Thyroid gland (tissue), 4 donors: ENCODE measurements around the gene ALG12. TPM values are rescaled to one million over a fixed set of nuclear protein-coding genes. Genes with fewer than 3 reads are reported as not detected.

Experiments used
- DNase-seq, 2 donors: peaks; one replicate each; pipeline ENCODE4 v3.0.0-alpha.2; 2019
- H3K27ac ChIP-seq, 3 donors: fragments of 200-600 bp; sonication (generic); 1 replicate in 2 of 3; 2 replicates in 1 of 3; pipeline ENCODE4 v1.5.1; 2016 to 2019; ENCODE audit warnings: mild to moderate bottlenecking in 1 of 3, moderate library complexity in 1 of 3
- H3K27me3 ChIP-seq: fragments of 200-600 bp; sonication (generic); one replicate; pipeline ENCODE4 v1.5.1; 2019
- H3K36me3 ChIP-seq, 2 donors: fragments of 200-600 bp; sonication (generic); one replicate each; pipeline ENCODE4 v1.5.1; 2016 to 2019
- H3K4me1 ChIP-seq, 2 donors: fragments of 200-600 bp; sonication (generic); one replicate each; pipeline ENCODE4 v1.5.1; 2017 to 2019
- H3K4me3 ChIP-seq, 3 donors: fragments of 200-600 bp; sonication (generic); replicated peaks in 1 of 3; 1 replicate in 2 of 3; 2 replicates in 1 of 3; pipeline ENCODE4 v1.5.1; 2016; ENCODE audit warnings: mild to moderate bottlenecking in 1 of 3
- H3K9me3 ChIP-seq: fragments of 200-600 bp; sonication (generic); one replicate; pipeline ENCODE4 v1.5.1; 2017
- POLR2A ChIP-seq, 2 donors: fragments of 450-650 bp; IDR thresholded peaks; one replicate each; pipeline ENCODE4 v1.6.1; 2017; ENCODE audit warnings: antibody characterized with exemption in 2 of 2, mild to moderate bottlenecking in 2 of 2, moderate library complexity in 1 of 2
- WGBS, 2 donors: methylation state at CpG; one replicate each; pipeline ENCODE4 v1.1.5; 2017; 5-methylcytosine and 5-hydroxymethylcytosine counted together
- intact Hi-C: fragments of 100-400 bp; cut with DNase I; formaldehyde crosslinking; loops from one replicate; pipeline ENCODE4 v1.15.1; 2023
- total RNA-seq, 4 donors: library from RNA; depleted of rRNA; stranded (reverse); fragments of >200 nt; gene quantifications; one replicate each; pipeline ENCODE4 v1.2.3, GENCODE V29; 2016
- TF ChIP-seq, protein P1 (sequence below), 6 experiments: fragments of 200-600 bp in 3 of 6; fragments of 450-650 bp in 3 of 6; sonication (generic) in 3 of 6; IDR thresholded peaks; one replicate each; pipeline ENCODE4 v1.5.1; 2016 to 2019; ENCODE audit warnings: antibody characterized with exemption in 6 of 6, mild to moderate bottlenecking in 2 of 6, inconsistent platforms in 1 of 6, moderate library complexity in 1 of 6

Gene ALG12
- total RNA-seq, 4 donors from 2014 or later: 25.5 to 60.5 (median 52.2) TPM

DNA sequence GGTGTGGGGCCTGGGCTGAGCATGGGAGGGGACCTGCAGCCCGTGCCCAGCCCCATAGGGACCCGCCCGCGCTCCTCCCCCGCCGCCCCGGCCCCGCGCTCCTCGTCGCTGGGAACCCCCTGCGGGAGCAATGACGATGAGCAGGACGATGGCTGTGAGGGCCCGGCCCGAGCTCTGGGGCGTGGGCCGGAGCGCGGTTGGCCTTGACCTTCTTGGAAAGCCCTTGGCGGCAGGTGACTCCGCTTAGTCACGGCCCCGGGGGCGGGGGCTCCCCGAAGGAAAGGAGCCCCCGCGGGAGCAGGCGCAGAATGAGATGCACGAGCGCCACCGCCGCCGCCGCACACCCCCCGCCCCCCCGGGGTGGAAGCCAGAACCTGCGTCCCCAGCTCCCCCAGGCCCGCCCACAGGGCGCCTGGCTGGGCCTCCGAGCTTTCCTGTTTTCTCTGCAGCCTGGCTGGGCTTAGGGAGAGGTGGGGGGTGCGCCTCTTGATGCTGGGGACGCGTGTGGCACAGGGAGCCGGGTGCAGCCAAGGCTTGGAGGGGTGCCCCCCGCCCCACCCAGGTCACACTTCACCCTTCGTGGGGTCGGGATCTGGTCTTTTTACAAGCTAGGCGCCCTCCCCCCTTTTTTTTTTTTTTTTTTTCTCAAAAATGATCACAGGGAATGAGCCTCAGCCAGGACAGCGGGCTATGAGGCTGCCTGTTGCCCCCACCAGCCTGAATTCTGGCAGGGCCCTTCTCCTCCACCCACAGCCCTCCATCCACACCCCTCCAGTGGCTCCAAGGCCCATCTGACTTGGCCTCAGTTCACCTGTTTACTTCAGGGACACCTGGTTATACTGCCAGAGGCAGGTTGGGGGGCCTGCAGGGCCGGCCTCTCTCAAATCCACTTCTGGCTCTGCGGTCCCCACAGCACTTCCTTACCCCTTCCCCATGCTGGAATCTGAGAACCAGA lies 18.1 kb upstream of the ALG12 start:
- peak overlapping the region; percentile 96 to 99 (median 96) for H3K27ac ChIP-seq
- WGBS, 2 donors: 7 to 16% methylated on average over 10 to 22 of the region's 52 CpGs
- H3K9me3 ChIP-seq: no peaks in the 10 kb centered on the region
- H3K4me1 ChIP-seq: peaks cover 47 to 69% of the 10 kb centered on the region in 2 donors
- TF ChIP-seq POLR2A (IDR thresholded peaks at IDR 0.05): peak in 1 of 2 donors; percentile 81
- TF ChIP-seq, protein P1, sequence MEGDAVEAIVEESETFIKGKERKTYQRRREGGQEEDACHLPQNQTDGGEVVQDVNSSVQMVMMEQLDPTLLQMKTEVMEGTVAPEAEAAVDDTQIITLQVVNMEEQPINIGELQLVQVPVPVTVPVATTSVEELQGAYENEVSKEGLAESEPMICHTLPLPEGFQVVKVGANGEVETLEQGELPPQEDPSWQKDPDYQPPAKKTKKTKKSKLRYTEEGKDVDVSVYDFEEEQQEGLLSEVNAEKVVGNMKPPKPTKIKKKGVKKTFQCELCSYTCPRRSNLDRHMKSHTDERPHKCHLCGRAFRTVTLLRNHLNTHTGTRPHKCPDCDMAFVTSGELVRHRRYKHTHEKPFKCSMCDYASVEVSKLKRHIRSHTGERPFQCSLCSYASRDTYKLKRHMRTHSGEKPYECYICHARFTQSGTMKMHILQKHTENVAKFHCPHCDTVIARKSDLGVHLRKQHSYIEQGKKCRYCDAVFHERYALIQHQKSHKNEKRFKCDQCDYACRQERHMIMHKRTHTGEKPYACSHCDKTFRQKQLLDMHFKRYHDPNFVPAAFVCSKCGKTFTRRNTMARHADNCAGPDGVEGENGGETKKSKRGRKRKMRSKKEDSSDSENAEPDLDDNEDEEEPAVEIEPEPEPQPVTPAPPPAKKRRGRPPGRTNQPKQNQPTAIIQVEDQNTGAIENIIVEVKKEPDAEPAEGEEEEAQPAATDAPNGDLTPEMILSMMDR (IDR thresholded peaks at IDR 0.05): no peak
- intact Hi-C loops: no loop called here
- no peaks in the 10 kb centered on the region for H3K27me3 ChIP-seq
- no peaks in the 10 kb centered on the region for H3K36me3 ChIP-seq
- peak overlapping the region in 1 of 3 donors; percentile 44 for H3K4me3 ChIP-seq
- DNase-seq: peak; percentile 97 to 99

DNA sequence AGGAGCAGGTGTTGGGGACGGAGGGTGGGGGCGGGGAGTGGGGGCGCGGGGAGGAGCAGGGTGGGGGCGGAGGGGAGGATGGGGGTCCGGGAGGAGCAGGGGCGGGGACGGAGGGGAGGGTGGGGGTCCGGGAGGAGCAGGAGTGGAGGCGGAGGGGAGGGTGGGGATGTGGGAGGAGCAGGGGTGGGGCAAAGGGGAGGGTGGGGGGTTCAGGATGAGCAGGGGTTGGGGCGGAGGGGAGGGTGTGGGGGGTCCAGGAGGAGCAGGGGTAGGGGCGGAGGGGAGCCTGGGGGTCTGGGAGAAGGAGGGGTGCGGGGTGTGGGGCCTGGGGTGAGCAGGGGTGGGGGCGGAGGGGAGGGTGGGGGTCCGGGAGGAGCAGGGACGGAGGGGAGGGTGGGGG lies 17.3 kb upstream of the ALG12 start:
- Histone ChIP-seq H3K4me1 (peaks cover 50 to 77% of the 10 kb centered on the region in 2 donors), H3K9me3 (no peaks in the 10 kb centered on the region), H3K36me3 (no peaks in the 10 kb centered on the region), H3K27me3 (no peaks in the 10 kb centered on the region), H3K4me3 (peak overlapping the region in 1 of 3 donors; percentile 44), H3K27ac (peak overlapping the region; percentile 96 to 99 (median 96))
- no peak for DNase-seq
- 0% methylated on average over 1 of the region's 16 CpGs; no CpG with 5 or more reads in 1 of the 2 donors for WGBS, 2 donors
- intact Hi-C loops: loop anchor here (2.0 kb wide), 1 partner anchor 35 kb away; no protein-coding TSS in a partner anchor
- TF ChIP-seq, protein P1 (IDR thresholded peaks at IDR 0.05): no peak
- TF ChIP-seq POLR2A (IDR thresholded peaks at IDR 0.05): no peak

DNA sequence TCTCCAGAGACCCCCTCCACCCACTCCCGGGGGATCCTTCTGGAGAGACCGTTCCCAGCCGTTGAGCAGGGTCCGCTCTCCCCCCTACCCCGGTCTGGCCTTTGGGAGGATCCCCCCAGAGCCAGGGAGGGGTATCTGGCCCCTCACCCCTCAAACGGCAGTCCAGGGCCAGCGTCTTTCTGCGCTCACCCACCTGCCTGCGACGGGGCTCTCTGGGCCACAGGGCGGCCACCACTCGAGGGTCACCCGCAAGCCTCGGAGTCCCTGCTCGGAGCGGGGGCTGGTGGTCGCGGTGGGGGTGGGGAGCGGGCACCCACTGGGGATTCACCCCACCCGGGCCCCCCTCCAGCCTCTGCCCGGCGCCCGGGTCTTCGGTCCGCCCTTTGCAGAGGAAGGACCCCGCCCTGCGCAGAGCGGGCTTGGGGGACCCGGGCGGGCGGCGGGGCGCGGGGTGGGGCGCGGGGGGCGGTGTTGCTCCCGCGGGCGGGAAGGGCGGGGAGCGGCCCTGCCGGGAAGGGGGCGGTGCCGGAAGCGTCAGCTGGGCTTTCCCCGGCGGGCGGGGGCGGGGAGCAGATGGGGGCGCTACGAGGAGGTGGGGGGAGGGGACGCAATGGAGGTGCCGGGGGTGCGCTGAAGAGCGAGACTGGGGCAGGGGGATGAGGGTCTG lies 16.8 kb upstream of the ALG12 start:
- WGBS, 2 donors: 23% methylated on average over 12 of the region's 56 CpGs; no CpG with 5 or more reads in 1 of the 2 donors
- no peaks in the 10 kb centered on the region for H3K36me3 ChIP-seq

DNA sequence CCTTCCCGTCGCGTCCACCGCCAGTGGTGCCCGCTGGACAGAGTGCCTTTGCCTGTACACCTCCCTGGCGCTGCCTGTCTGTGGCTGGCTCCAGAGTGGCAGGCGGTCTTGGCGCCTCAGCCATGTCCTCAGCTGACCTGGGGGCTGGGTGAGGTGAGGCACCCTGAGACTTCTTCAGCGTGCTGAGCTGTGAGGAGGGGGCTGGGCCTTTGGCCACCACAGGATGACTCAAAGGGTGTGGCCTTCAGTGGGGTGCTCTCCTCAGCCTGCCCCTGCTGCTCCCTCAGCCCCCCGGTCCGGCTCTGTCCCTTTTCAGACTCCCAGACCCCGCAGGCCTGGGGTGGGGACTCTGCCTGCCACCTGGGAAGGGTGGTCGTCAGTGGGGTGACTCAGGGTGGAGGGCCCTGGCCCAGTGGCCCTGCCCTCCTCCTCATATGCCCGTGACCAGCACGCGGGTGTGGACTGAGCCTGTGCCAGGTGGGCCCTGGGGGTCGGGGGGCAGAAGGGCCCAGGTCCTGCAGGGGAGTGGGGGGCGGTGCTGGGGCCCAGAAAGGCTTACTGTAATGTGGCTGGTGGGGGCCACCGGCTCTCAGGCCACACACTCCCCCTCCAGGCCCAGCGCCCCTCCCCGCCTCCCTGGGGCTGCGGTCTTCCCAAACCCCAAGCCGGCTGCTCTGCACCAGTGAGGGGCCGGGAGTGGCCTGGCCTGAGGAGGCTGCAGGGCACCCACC lies 16.1 kb upstream of the ALG12 start:
- WGBS, 2 donors: 20 to 44% methylated on average over 5 to 6 of the region's 24 CpGs
- H3K9me3 ChIP-seq: no peaks in the 10 kb centered on the region
- H3K36me3 ChIP-seq: no peaks in the 10 kb centered on the region
- DNase-seq: peak; percentile 94 to 96
- peak in 1 of 2 donors; percentile 85 for TF ChIP-seq POLR2A (IDR thresholded peaks at IDR 0.05)
- TF ChIP-seq, protein P1 (IDR thresholded peaks at IDR 0.05): no peak
- peak overlapping the region; percentile 96 to 99 (median 96) for H3K27ac ChIP-seq
- no peaks in the 10 kb centered on the region for H3K27me3 ChIP-seq
- peaks cover 51 to 81% of the 10 kb centered on the region in 2 donors for H3K4me1 ChIP-seq
- H3K4me3 ChIP-seq: peak overlapping the region in 2 of 3 donors; percentile 24 to 44
- intact Hi-C loops: loop anchor here (2.0 kb wide), 1 partner anchor 36 kb away; no protein-coding TSS in a partner anchor

More for the DNA sequence above, 16.8 kb upstream of the ALG12 start:
- Histone ChIP-seq H3K4me3 (peak overlapping the region in 2 of 3 donors; percentile 24 to 44), H3K27me3 (no peaks in the 10 kb centered on the region), H3K9me3 (no peaks in the 10 kb centered on the region), H3K4me1 (peaks cover 51 to 79% of the 10 kb centered on the region in 2 donors), H3K27ac (peak overlapping the region; percentile 96 to 99 (median 96))
- TF ChIP-seq POLR2A (IDR thresholded peaks at IDR 0.05): no peak
- TF ChIP-seq, protein P1 (IDR thresholded peaks at IDR 0.05): no peak
- peak; percentile 85 to 88 for DNase-seq
- intact Hi-C loops: loop anchor here (2.0 kb wide), 1 partner anchor 36 kb away; no protein-coding TSS in a partner anchor
